Adipocyte (in vitro differentiated cells): ENCODE results near the gene H2BK1.

Experiments used
- DNase-seq: peaks from one replicate; pipeline ENCODE4 v3.0.0-alpha.2; 2015; ENCODE audit warnings: low read depth
- H3K27me3 ChIP-seq: replicated peaks from 2 replicates; pipeline ENCODE4 v1.7.0; 2013; ENCODE audit warnings: mild to moderate bottlenecking, low read length, moderate library complexity; ENCODE audit not compliant: control insufficient read depth, insufficient read depth
- H3K36me3 ChIP-seq: 2 replicates; pipeline ENCODE4 v1.7.0; 2013; ENCODE audit warnings: low read length, mild to moderate bottlenecking, moderate library complexity; ENCODE audit not compliant: control insufficient read depth, insufficient read depth, severe bottlenecking
- H3K4me1 ChIP-seq: 2 replicates; pipeline ENCODE4 v1.7.0; 2013; ENCODE audit warnings: mild to moderate bottlenecking, low read length, moderate library complexity; ENCODE audit not compliant: control insufficient read depth, insufficient read depth
- H3K4me3 ChIP-seq: 2 replicates; pipeline ENCODE4 v1.7.0; 2013; ENCODE audit warnings: mild to moderate bottlenecking, low read length, moderate library complexity
- H3K9ac ChIP-seq: 2 replicates; pipeline ENCODE4 v1.7.0; 2013; ENCODE audit warnings: mild to moderate bottlenecking, low read length, moderate library complexity
- H3K9me3 ChIP-seq: 2 replicates; pipeline ENCODE4 v1.7.0; 2013; ENCODE audit warnings: mild to moderate bottlenecking, low read length, moderate library complexity; ENCODE audit not compliant: control insufficient read depth

H2BK1 gene

DNA sequence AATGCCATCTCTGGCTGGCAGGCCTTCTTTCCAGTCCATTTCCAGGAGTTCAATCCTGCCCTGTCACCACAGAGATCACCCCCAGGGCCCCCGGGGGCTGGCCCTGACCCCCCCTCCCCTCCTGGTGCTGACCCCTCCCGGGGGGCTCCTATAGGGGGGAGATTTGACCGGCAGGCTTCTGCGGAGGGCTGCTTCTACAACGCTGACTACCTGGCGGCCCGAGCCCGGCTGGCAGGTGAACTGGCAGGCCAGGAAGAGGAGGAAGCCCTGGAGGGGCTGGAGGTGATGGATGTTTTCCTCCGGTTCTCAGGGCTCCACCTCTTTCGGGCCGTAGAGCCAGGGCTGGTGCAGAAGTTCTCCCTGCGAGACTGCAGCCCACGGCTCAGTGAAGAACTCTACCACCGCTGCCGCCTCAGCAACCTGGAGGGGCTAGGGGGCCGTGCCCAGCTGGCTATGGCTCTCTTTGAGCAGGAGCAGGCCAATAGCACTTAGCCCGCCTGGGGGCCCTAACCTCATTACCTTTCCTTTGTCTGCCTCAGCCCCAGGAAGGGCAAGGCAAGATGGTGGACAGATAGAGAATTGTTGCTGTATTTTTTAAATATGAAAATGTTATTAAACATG is 28.0 kb upstream of the H2BK1 start:
- Histone ChIP-seq H3K27me3 (no peaks in the 10 kb centered on the region), H3K4me3 (no peak overlapping the region), H3K9me3 (no peaks in the 10 kb centered on the region), H3K36me3 (peaks cover 82% of the 10 kb centered on the region), H3K9ac (no peak overlapping the region), H3K4me1 (peaks cover 31% of the 10 kb centered on the region)
- DNase-seq: no peak

DNA sequence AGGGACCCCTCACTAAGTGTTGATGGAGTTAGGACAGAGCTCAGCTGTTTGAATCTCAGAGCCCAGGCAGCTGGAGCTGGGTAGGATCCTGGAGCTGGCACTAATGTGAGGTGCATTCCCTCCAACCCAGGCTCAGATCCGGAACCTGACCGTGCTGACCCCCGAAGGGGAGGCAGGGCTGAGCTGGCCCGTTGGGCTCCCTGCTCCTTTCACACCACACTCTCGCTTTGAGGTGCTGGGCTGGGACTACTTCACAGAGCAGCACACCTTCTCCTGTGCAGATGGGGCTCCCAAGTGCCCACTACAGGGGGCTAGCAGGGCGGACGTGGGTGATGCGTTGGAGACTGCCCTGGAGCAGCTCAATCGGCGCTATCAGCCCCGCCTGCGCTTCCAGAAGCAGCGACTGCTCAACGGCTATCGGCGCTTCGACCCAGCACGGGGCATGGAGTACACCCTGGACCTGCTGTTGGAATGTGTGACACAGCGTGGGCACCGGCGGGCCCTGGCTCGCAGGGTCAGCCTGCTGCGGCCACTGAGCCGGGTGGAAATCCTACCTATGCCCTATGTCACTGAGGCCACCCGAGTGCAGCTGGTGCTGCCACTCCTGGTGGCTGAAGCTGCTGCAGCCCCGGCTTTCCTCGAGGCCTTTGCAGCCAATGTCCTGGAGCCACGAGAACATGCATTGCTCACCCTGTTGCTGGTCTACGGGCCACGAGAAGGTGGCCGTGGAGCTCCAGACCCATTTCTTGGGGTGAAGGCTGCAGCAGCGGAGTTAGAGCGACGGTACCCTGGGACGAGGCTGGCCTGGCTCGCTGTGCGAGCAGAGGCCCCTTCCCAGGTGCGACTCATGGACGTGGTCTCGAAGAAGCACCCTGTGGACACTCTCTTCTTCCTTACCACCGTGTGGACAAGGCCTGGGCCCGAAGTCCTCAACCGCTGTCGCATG is 27.2 kb upstream of the H2BK1 start:
- Histone ChIP-seq H3K9me3 (no peaks in the 10 kb centered on the region), H3K9ac (no peak overlapping the region), H3K27me3 (no peaks in the 10 kb centered on the region), H3K4me1 (peaks cover 24% of the 10 kb centered on the region), H3K36me3 (peaks cover 81% of the 10 kb centered on the region), H3K4me3 (no peak overlapping the region)
- no peak for DNase-seq

GRCh38 chr7:151236406-151236805 is 26.1 kb upstream of the H2BK1 start:
- Histone ChIP-seq H3K36me3 (peaks cover 70% of the 10 kb centered on the region), H3K4me3 (no peak overlapping the region), H3K9ac (no peak overlapping the region), H3K27me3 (no peaks in the 10 kb centered on the region), H3K9me3 (no peaks in the 10 kb centered on the region), H3K4me1 (peaks cover 26% of the 10 kb centered on the region)
- no peak for DNase-seq

GRCh38 chr7:151235091-151235787 is 25.0 kb upstream of the H2BK1 start:
- Histone ChIP-seq H3K9me3 (no peaks in the 10 kb centered on the region), H3K9ac (no peak overlapping the region), H3K36me3 (peaks cover 59% of the 10 kb centered on the region), H3K4me1 (peaks cover 26% of the 10 kb centered on the region), H3K27me3 (no peaks in the 10 kb centered on the region), H3K4me3 (no peak overlapping the region)
- DNase-seq: no peak

DNA sequence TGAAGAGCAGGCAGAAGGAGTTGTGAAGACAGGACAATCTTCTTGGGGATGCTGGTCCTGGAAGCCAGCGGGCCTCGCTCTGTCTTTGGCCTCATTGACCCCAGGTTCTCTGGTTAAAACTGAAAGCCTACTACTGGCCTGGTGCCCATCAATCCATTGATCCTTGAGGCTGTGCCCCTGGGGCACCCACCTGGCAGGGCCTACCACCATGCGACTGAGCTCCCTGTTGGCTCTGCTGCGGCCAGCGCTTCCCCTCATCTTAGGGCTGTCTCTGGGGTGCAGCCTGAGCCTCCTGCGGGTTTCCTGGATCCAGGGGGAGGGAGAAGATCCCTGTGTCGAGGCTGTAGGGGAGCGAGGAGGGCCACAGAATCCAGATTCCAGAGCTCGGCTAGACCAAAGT is 23.5 kb upstream of the H2BK1 start:
- H3K9ac ChIP-seq: peak overlapping the region; percentile 99
- no peaks in the 10 kb centered on the region for H3K27me3 ChIP-seq
- DNase-seq: no peak
- H3K4me3 ChIP-seq: peak overlapping the region; percentile 99
- peaks cover 46% of the 10 kb centered on the region for H3K36me3 ChIP-seq
- H3K4me1 ChIP-seq: peaks cover 21% of the 10 kb centered on the region
- no peaks in the 10 kb centered on the region for H3K9me3 ChIP-seq

DNA sequence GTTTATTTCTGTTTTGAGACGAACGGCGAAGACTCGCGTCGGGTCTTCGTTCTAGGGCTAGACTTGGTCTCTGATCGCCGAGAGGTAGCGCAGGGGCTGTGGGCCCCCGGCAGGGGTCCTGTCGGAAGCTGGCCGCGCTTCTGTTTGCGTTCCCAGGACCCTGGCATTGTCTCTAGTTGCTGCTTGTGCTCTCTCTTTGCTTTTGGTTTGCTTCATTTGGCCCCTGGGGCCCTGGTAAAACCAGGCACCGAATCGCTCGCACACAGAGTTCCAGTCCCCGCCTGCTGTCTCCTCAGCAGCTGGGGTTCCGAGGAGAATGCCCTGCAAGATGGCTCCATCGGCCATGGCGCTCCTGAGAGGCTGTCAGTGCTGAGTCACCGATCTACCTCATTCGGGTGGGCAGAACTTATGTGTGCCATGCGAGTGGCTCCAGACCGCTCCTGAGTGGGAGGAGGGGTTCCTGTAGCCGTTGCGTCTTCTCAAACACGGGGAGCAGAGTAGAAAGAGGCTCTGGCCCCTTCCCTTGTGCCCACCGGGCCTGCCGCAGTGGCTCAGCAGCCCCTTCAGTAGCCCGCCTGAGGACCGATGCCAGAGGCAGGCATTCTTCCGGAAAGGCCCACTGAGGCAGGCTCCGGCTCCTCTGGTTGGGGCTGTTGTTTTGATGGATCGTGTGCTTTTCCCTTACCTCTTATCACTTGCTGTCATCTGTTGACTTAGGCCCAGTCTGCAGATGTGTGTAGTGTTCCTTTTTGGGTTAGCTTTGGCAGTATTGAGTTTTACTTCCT is 22.8 kb upstream of the H2BK1 start:
- H3K4me1 ChIP-seq: peaks cover 23% of the 10 kb centered on the region
- H3K9ac ChIP-seq: peak overlapping the region; percentile 99
- peak; percentile 89 for DNase-seq
- no peaks in the 10 kb centered on the region for H3K27me3 ChIP-seq
- H3K36me3 ChIP-seq: peaks cover 40% of the 10 kb centered on the region
- H3K4me3 ChIP-seq: peak overlapping the region; percentile 99
- H3K9me3 ChIP-seq: no peaks in the 10 kb centered on the region

- Histone ChIP-seq H3K9ac (peak within 1 kb of the TSS; percentile 99), H3K9me3 (no peaks in the 10 kb centered on the region), H3K4me3 (peak within 1 kb of the TSS; percentile 99), H3K36me3 (peaks cover 33% of the 10 kb centered on the region), H3K27me3 (no peaks in the 10 kb centered on the region), H3K4me1 (peaks cover 28% of the 10 kb centered on the region)
- peak; percentile 96 for DNase-seq
These were observed 22.0 kb upstream of the H2BK1 start, which contains the start of gene CHPF2 for GRCh38 chr7:151232091-151232916. TSS of gene CHPF2 (plus strand) at chr7:151232483. CDS start at chr7:151234012, 1,529 bp downstream.

DNA sequence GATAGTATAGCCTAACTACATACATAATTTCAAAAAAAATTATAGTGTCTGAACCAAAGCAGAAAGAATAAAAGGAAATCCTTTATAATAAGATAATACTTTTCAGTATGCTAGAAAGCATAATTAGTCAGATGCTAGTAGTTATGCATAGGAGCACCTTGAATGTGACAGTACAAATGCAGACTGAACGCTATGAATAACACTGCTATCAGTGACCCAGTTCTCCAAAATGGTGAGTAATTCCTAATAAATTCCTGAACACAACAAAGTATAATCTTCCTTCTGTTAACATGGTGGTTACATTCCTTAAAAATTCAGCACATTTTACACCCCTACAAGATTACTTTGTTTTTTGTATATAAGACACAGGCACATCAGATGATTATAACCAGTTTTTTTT is 20.8 kb upstream of the H2BK1 start:
- Histone ChIP-seq H3K9me3 (no peaks in the 10 kb centered on the region), H3K4me3 (no peak overlapping the region), H3K27me3 (no peaks in the 10 kb centered on the region), H3K4me1 (peaks cover 32% of the 10 kb centered on the region), H3K9ac (peak overlapping the region; percentile 99), H3K36me3 (peaks cover 21% of the 10 kb centered on the region)
- no peak for DNase-seq

DNA sequence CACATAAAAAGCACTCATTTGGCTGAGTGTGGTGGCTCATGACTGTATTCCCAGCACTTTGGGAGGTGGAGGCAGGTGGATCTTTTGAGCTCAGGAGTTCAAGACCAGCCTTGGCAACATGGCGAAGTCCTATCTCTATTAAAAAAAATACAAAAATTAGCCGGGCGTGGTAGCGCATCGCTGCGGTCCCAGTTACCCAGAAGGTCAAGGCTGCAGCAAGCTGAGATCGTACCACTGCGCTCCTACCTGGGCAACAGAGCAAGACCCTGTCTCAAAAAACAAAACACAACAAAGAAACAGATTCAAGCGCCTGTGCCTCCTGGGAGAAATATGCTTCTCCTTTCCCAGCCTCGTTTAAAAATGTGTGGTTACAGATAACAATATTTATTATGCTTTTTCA is 19.0 kb upstream of the H2BK1 start:
- Histone ChIP-seq H3K4me3 (no peak overlapping the region), H3K36me3 (peaks cover 11% of the 10 kb centered on the region), H3K4me1 (peaks cover 35% of the 10 kb centered on the region), H3K9ac (no peak overlapping the region), H3K27me3 (no peaks in the 10 kb centered on the region), H3K9me3 (no peaks in the 10 kb centered on the region)
- no peak for DNase-seq
